GM18520 (cell line): ENCODE results near the gene TCHP.
"Not testable (repeated sequence)": the region's sequence is repeated elsewhere in the genome, so short reads cannot be mapped to it uniquely, and the experiment has no call there.

Source experiments
- ATAC-seq: cut with Tn5 transposase; IDR thresholded peaks from one replicate; pipeline ENCODE4 v1.9.1; 2021; ENCODE audit not compliant: unreplicated experiment

Gene TCHP

DNA sequence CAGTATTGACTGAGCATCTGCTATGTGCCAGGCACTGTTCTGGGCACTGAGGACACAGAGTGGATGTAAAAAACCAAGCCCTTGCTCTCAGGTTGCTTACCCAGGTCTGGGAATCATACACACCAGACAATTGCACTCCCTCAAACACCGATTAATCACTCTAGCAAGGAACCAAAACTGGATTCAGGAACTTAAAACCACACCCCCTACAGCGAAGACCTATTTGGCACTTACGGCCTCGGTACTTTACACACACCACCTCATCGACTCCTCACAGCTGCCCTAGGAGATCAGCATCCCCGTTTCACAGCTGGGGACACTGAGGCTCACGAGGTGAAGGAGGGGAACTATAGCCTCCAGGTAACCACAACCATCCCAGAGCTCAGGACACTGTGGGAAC is 21.3 kb upstream of the TCHP start:
- ATAC-seq: no peak

DNA sequence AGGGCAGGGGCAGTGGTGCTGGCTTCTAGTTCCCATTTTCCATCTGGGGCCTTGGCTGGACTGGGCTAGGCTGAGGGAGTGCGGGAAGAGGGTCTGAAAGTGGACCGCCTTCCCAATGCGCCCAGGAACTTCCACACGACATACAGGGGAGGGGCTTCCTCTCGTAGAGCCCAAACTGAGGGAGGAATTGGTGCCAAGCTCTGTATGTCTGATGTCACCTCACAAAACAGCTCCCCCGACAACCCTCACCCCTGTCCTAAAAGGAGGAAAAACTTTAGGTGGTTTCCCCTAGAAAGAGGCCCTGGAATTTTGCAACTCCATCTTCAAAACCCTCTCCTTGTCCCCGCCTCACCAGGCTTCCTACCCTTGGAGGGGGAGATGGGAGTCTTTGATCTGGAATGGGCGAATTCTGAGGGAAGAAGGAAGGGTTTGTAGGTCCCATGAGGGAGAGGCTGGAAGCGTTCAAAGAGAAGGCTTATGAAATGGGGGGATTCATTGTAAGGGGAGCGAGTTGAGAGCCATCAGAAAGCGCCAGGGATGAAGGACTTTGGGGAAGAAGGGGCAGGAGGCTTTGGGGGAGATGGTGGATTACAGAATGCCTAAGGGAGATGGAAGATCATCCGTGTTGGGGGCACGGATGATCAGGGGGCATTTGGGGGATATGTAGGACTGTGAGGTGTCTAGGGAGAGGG is 20.6 kb upstream of the TCHP start:
- ATAC-seq: no peak

DNA sequence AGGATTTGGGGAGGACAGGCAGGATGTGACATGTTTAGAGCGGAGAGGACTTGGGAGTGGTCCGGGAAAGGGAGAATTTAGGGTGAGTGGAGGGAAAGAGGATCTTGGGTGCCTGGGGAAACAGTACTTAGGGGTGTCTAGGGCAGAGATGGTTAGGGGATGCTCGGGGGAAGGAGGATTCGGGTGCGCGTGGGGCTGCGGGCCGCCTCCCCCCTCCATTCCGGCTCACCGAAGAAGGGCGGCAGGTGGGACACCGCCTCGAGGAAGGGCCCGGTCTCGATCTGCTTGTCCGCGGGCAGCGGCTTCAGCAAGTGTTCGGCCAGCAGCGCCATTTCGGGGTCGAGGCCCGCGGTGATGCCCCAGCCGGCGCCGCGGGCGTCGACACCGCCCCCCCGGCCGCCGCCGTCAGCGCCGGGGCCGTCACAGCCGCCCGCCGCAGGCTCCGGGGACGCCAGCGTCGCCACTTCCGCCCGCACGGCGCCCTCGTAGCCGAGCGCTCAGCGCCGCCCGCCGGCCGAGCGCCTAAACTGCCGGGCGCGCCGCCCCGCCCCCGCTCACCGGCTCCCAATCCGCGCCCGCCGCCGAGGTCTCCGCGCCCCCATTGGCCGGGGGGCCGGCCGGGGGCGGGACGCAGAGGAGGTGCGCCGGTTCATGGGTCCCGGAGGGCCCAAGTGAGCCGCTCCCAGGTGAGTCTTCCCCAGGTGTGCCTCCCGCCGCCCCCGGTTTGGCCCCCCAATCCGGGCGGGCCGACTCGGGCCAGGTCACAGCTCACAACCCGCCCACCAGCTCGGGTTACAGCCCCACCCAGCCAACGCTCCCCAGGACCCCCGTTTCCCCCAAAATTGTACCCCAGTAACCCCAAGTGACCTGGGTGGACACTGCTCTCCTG is 19.8 kb upstream of the TCHP start, which contains the start of gene GLTP:
GLTP (minus strand) TSS at position 499 of the 889 bp plus-strand sequence; CDS start at position 332, 167 bp downstream.
- peak; percentile 97 for ATAC-seq

DNA sequence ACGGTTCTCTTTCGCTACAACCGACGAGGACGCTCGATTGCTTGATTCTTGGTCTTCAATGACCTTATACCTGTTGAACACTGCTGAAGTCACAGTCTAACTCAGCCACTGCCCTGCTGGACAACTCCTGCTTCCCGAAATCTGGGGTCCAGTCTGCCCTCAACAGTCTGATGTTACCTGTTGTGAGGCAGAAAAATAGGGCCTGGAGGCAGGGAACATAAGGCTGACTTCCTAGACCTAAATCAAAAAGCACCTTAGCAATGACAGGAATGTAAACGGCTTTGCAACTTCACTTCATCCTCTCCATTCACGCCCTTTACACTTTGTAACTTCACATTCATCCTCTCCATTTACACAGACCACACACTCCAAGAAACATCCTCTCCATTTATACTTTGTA is 19.1 kb upstream of the TCHP start:
- no peak for ATAC-seq

DNA sequence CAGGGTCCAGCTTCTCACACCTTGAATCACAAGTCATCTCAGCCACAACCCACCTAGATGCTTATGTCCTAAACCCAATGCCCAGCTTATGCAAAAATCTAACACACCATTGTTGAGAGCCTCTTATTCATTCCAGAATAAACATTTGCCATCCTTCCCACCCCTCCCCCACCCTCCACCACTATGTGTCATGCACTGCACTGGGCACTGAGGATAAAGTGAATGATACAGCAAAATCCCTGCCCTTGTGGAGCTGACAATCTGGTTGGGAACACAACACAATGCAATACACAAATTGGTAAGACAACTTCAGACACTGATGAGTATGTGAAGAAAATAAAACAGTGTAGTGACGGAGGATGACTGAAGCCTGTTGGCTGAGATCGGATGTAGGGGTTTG is 18.3 kb upstream of the TCHP start:
- no peak for ATAC-seq

DNA sequence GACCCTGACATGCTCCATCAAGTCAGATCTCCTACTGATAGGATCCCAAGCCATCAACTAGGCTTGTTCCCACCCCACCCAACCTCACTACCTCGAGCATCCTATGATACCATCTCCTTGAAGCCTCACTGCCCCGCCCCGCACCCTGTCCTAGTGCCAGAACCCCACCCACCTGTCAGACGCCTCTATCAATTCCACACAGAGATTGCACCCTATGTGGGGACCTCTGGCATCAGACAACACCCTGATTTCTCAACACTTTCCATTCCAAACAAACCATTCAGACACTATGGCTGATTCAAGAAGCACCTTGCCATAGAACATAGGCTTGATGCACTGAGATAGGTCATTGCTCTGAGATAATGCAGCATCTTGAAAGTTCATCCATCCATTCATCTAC is 16.6 kb upstream of the TCHP start:
- ATAC-seq: no peak

DNA sequence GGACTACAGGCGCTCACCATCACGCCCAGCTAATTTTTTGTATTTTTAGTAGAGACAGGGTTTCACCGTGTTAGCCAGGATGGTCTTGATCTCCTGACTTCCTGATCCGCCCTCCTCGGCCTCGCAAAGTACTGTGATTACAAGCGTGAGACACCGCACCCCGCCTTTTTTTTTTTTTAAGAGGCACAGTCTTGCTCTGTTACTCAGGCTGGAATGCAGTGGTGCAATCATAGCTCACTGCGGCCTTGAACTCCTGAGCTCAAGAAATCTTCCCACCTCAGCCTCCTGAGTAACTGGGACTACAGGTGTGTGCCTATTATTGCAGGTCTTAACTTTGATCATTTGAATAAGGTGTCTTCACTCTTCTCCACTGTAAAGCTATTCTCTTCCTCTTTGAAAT is 14.5 kb upstream of the TCHP start:
- ATAC-seq: no peak

DNA sequence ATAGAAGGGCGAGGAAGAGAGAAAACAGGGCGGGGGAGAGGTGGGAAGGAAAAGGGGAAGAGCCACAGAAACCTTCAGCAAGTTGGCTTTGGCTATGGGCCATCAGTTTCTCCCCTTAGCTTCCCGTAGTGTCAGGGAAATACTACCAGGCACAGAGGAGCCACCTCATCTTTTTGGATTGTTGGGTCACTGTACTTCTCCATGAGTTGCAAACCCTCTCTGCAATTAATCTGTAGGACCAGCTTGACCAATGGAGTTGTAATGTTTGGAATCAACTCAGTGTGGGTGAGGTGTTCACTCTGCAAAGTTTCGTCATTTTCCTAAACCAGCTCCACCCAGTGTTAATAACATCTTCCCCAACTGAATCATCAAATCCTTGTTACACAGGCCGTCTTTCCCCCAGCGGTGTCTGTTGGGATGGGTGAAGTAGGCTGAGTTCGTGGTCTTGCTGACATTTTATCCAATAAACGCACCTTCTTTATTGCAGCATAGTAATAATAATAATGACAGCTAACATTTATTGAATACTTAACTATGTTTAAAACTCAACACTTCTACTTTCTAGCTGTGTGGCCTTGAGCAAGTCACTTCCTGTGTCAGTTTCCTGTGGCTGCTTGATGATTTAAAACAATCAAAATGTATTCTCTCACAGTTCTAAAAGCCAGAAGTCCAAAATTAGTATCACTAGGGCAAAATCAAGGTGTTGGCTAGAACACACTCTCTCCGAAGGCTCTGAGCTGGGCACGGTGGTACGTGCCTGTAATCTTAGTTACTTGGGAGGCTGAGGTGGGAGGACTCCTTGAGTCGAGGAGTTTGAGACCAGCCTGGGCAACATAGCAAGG is 11.7 kb upstream of the TCHP start:
- no peak for ATAC-seq

DNA sequence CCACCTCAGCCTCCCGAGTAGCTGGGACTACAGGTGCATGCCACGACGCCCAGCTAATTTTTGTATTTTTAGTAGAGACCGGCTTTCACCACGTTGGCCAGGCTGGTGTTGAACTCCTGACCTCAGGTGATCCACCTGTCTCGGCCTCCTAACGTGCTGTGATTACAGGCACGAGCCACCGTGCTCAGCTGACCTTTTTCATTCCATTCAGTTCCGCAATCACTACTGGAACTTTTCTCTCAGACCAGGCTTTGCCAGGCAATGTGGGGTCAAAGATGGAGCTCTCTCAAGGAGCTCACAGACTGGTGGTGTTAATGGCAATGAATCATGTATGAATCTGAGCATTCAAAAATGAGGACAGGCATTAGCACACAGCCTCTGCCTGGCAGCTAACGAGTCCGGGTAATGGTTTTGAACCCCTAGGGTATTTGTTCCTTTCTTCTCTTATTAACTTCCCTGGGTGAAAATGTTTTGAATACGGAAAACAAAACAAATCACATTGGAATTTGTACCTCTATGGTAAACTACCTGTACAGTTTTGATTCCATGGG is 9.4 kb upstream of the TCHP start:
- no peak for ATAC-seq

DNA sequence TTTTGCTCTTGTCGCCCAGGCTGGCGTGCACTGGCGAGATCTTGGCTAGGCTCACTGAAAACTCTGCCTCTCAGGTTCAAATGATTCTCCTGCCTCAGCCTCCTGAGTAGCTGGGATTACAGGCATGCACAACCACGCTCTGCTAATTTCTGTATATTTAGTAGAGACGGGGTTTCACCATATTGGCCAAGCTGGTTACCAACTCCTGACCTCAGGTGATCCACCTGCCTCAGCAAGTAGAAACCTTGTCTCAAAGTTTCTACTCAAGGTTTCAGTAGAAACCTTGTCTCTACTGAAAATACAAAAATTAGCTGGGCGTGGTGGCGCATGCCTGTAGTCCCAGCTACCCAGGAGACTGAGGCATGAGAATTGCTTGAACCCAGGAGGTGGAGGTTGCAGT is 8.3 kb upstream of the TCHP start:
- not testable (repeated sequence) for ATAC-seq

DNA sequence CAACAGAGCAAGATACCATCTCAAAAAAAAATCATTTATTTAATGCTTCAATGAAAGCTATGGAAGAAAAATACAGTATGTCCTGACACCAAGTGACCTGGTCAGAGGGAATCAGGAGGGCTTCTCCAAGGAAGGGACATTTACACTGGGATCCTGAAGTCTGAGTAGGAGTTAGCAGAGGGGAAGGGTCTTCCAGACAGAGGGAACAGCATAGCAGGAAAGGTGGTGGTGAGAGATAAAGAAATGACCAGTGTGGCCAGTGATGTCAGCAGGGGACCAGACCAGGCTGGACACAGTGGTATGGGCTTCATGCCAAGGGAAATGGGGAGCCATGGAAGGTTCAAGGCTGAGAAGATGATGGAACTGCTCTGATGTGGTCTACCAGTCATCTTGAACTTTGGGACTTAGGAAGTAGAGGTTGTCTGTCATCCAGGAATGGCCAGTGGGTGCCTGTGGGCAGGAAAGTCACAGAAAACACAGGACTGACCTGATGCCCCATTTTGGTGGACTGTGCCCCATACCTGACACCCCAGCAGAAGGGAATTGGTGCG is 7.8 kb upstream of the TCHP start:
- ATAC-seq: no peak

DNA sequence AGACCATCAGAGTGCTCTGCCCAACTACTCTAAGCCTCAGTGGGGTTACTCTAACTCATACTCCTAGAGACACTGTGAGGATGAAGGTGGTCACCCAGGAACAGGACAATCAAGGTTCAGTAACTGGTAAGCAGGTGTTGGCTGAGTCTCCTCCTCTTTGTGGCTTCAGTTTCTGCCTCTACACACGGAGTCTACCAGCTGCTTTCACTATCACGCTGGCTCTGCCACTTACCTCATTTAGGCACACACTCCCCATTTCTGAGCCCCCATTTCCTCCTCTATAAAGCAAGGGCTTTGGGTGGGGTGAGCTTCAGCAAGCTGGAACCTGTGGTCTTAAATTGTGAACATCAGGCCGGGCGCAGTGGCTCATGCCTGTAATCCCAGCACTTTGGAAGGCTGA is 7.3 kb upstream of the TCHP start:
- peak; percentile 56 for ATAC-seq

DNA sequence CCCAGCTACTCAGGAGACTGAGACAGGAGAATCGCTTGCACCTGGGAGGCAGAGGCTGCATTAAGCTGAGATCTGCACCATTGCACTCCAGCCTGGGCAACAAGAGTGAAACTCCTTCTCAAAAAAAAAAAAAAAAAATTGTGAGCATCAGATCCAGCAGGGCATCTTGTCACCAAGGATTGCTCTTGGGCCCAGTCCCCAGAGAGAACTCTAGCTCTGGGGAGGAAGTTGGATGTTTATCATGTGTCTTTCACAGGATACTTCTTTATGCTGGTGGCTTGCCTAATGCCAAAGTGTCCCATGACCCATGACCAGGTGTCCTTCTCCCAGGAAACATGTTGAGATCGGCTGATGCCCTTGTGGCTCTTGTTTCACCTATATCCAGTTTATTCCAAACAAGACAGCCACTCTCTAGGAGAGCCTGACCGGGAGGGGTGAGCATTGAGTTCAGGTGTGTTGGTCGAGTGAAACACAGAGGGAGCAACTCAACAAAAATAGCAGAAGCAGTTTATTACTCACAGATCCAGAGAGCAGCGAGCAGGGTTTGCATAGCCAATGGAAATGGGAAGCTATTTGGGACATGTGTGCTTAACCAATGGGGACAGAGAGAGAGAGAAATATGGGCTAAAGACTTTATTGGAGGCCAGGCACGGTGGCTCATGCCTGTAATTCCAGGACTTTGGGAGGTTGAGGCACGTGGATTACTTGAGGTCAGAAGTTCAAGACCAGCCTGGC is 6.6 kb upstream of the TCHP start:
- ATAC-seq: no peak

DNA sequence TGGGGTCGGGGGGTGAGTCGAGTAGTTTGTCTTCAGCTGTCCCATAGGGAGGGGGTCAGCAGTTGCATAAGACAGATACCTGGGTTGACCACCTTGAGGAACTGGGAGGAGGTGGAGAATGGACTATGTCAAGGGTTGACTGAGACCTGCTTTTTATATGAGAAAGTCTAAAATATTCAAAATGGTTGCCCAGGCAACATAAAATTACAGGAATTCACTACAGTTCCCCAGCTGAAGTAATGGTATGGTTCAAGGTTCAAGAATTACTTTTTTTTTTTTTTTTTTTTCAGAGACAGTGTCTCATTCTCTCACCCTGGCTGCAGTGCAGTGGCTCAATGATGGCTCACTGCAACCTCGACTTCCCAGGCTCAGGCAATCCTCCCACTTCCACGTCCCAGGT is 5.1 kb upstream of the TCHP start:
- ATAC-seq: no peak

DNA sequence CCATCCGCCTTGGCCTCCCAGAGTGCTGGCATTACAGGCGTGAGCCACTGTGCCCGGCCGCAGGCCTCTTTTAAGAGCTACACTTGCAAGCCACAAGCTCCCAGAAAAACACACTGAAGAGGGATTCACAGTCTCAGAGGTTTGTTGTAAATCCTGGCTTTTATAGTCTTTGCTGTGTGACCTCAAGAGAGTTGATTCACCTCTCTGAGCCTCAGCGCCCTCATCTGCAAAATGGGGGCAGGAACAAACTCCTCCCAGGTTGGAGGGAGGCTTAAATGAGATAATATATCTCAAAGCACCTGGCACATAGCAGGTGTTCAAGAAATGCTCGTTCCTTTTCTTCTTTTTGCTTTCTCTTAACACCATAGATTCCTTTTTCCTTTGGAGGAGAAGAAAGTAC is 3.9 kb upstream of the TCHP start:
- ATAC-seq: no peak

DNA sequence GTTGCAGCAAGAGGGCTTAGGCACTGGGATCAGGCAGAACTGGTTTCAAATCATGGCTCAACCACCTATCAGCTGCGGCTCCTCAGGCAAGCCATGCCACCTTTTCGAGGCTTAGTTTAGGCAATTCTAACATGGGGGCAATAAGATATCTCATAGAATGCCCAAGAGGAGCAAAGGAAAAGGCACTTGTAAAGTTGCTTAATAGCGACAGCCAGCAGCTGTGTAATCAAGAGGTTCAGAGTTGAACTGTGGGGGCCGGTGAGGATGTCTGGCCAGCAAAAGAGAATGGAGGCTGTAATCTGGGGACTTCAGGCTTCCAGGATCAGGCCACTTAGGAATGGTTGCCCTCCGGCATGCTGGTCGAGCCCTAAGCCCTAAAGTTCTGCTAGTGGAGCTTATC is 3.0 kb upstream of the TCHP start:
- ATAC-seq: no peak

DNA sequence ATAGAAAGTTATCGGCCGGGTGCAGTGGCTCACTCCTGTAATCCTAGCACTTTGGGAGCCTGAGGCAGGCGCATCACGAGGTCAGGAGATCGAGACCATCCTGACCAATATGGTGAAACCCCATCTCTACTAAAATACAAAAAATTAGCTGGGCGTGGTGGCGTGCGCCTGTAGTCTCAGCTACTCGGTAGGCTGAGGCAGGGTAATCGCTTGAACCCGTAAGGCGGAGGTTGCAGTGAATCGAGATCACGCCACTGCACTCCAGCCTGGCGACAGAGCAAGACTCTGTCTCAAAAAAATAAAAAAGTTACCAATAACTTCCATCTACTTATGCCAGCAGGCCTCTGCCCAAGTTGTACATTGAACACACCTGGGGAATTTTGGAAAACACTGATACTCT is 729 bp upstream of the TCHP start:
- not testable (repeated sequence) for ATAC-seq

DNA sequence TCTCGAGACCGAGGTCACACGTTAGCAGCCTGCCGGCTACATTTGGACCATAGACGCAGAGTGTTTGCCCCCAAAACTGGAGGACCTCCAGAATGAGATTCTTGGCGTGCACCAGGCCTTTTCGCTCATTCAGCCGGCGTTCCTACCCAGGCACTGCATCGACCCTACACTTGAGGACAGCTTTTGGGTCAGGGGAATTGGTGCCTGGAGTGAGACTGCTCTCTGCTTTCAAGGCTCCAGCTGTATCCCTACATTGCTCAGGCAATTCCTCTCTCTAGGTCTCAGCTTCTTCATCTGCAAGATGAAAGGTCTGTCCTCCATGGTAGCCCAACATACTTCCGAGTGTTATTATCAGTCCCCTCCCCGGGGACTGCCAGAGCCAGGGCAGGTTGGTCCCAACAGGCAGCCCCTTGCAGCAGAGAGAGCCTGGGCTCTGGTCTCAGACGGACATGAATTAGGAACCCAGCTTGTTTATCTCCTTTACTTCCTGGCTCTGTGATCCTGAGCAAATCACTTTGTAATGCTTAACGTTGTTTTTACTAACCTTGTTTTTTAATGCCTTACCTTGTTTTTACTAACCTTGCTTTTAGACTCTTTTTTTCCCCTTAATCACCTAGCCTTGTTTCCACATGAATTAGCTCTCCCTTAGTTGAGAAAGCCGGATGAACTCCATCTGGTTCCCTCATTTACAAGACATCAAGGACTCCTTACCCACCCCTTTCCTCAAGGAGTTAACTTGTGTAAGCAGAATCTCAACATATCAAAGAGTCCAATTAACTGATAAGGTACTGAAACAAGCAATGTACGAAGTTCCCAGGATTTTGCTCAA is 892 bp downstream of the TCHP start:
- ATAC-seq: no peak

DNA sequence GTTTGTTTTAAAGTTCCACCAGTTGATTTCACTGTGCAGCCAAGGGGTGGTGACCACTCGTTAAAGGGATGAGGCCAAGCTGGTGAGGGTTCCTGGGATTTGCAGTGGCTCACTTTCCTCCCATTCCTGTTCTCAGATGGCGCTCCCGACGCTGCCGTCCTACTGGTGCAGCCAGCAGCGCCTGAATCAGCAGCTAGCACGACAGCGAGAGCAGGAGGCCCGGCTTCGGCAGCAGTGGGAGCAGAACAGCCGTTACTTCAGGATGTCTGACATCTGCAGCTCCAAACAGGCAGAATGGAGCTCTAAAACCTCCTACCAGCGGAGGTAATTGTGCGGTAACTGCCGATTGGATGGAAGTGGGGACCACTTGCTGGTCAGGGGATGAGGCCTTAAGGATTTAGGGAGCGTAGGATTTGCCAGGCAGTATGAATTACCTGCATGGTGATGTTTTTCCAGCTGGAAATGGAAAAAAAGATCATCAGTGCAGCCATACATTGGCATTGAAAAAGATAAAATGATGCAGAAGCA is 2.9 kb downstream of the TCHP start:
- no peak for ATAC-seq
